Colonic mucosa (tissue), 4 donors: ENCODE data around the gene AUP1. TPM values are rescaled to one million over a fixed set of nuclear protein-coding genes. Genes with fewer than 3 reads are reported as not detected.
A peak's percentile ranks its signal among the peaks of the same experiment; 100 is the strongest.

Experiments used
- DNase-seq: peaks from one replicate; pipeline ENCODE4 v3.0.0-alpha.2; 2020
- H3K27ac ChIP-seq: fragments of 200-600 bp; one replicate; pipeline ENCODE4 v1.8.0; 2021
- H3K27me3 ChIP-seq: fragments of 200-600 bp; one replicate; pipeline ENCODE4 v1.8.0; 2021
- H3K36me3 ChIP-seq: fragments of 200-600 bp; one replicate; pipeline ENCODE4 v1.8.0; 2021
- H3K4me1 ChIP-seq: fragments of 200-600 bp; one replicate; pipeline ENCODE4 v1.8.0; 2021; ENCODE audit warnings: mild to moderate bottlenecking
- H3K4me3 ChIP-seq: fragments of 200-600 bp; one replicate; pipeline ENCODE4 v1.8.0; 2021
- H3K9ac ChIP-seq, 2 donors: one replicate each; pipeline ENCODE4 v1.7.0; 2013; ENCODE audit warnings: control low read depth in 2 of 2, low read depth in 2 of 2, low read length in 2 of 2
- H3K9me3 ChIP-seq: fragments of 200-600 bp; one replicate; pipeline ENCODE4 v1.8.0; 2021
- intact Hi-C: fragments of 100-400 bp; cut with DNase I; formaldehyde crosslinking; loops from one replicate; pipeline ENCODE4 v1.14.1; 2022
- total RNA-seq, 2 donors: library from RNA; stranded (reverse); fragmentation: NEBNext Ultra II Directional in 1 of 2; extraction: Animal tissue kit (Norgen Biotek cat#: 25700) in 1 of 2; gene quantifications; one replicate each; pipeline ENCODE4 v1.2.1, GENCODE V29; 2021
- TF ChIP-seq, protein P1 (sequence below): fragments of 200-600 bp; IDR thresholded peaks from one replicate; pipeline ENCODE4 v1.8.0; 2022; ENCODE audit warnings: antibody characterized with exemption, mild to moderate bottlenecking
- donor health status: healthy.
- donor health status: DM: no; HTN: no; CAD: no.
- donor health status: DM: no; HTN: no; CAD: no.

Gene AUP1
- total RNA-seq, 2 donors from 2014 or later: 107 to 212 TPM

DNA sequence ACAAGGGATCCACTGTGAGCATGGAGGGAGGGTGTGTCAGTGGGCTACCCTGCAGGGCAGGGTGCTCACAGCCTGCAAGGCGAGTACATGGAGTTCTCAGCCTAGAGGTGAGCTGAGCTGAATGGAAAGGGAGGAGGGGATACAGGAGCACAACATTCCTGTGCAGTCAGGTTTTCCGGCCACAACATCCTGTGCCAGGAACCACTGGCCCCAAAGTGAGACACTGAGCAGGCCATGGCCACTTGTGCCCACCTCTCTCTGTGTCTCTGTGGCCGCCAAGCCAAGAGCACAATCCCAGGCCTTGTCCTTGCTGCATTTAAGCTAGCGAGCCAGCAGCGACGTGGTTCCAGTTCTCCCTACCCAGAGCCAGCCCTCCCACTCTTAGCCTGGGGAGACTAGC is 31.1 kb upstream of the AUP1 start:
- no peak for DNase-seq
- H3K27ac ChIP-seq: no peak overlapping the region
- no peaks in the 10 kb centered on the region for H3K36me3 ChIP-seq
- TF ChIP-seq, protein P1, sequence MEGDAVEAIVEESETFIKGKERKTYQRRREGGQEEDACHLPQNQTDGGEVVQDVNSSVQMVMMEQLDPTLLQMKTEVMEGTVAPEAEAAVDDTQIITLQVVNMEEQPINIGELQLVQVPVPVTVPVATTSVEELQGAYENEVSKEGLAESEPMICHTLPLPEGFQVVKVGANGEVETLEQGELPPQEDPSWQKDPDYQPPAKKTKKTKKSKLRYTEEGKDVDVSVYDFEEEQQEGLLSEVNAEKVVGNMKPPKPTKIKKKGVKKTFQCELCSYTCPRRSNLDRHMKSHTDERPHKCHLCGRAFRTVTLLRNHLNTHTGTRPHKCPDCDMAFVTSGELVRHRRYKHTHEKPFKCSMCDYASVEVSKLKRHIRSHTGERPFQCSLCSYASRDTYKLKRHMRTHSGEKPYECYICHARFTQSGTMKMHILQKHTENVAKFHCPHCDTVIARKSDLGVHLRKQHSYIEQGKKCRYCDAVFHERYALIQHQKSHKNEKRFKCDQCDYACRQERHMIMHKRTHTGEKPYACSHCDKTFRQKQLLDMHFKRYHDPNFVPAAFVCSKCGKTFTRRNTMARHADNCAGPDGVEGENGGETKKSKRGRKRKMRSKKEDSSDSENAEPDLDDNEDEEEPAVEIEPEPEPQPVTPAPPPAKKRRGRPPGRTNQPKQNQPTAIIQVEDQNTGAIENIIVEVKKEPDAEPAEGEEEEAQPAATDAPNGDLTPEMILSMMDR: no peak
- no peaks in the 10 kb centered on the region for H3K27me3 ChIP-seq
- H3K9me3 ChIP-seq: no peaks in the 10 kb centered on the region
- no peak overlapping the region for H3K9ac ChIP-seq
- H3K4me1 ChIP-seq: no peaks in the 10 kb centered on the region
- H3K4me3 ChIP-seq: no peak overlapping the region
- intact Hi-C loops: no loop called here

- DNase-seq: peak; percentile 27
- H3K27me3 ChIP-seq: no peaks in the 10 kb centered on the region
- H3K27ac ChIP-seq: no peak overlapping the region
- no peak overlapping the region for H3K9ac ChIP-seq
- H3K4me3 ChIP-seq: no peak overlapping the region
- H3K4me1 ChIP-seq: no peaks in the 10 kb centered on the region
- no peaks in the 10 kb centered on the region for H3K36me3 ChIP-seq
- TF ChIP-seq, protein P1: no peak
- H3K9me3 ChIP-seq: no peaks in the 10 kb centered on the region
- intact Hi-C loops: no loop called here
These were observed 30.4 kb upstream of the AUP1 start for GRCh38 chr2:74559912-74560311.

GRCh38 chr2:74558284-74559230 is 29.1 kb upstream of the AUP1 start:
- Histone ChIP-seq H3K4me3 (no peak overlapping the region), H3K4me1 (no peaks in the 10 kb centered on the region), H3K36me3 (no peaks in the 10 kb centered on the region), H3K9me3 (no peaks in the 10 kb centered on the region), H3K27me3 (no peaks in the 10 kb centered on the region), H3K9ac (peak overlapping the region in 1 of 2 donors; percentile 27), H3K27ac (peak overlapping the region; percentile 40)
- intact Hi-C loops: no loop called here
- TF ChIP-seq, protein P1: no peak
- DNase-seq: no peak

DNA sequence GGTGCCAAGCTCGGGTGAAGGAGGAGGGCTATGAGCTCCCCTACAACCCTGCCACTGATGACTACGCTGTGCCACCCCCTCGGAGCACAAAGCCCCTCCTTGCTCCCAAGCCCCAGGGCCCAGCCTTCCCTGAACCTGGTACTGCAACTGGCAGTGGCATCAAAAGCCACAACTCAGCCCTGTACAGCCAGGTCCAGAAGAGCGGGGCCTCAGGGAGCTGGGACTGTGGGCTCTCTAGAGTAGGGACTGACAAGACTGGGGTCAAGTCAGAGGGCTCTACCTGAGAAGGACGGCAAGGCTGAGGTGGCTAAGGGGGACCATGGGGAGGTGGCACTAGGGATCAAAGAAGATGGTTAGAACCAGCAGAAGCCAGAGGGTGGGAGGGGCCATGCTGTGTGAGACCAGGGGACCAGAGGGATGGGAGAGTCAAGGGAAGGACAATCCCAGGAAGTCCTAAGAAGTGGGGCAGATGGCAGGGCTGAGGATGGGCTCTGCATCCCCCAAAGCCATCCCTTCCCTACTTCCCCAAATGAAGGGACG is 27.4 kb upstream of the AUP1 start:
- Histone ChIP-seq H3K4me3 (no peak overlapping the region), H3K4me1 (no peaks in the 10 kb centered on the region), H3K36me3 (no peaks in the 10 kb centered on the region), H3K27ac (no peak overlapping the region), H3K9me3 (no peaks in the 10 kb centered on the region), H3K27me3 (no peaks in the 10 kb centered on the region), H3K9ac (no peak overlapping the region)
- DNase-seq: no peak
- intact Hi-C loops: no loop called here
- TF ChIP-seq, protein P1: no peak

- Histone ChIP-seq H3K9ac (peak overlapping the region in 1 of 2 donors; percentile 6), H3K36me3 (no peaks in the 10 kb centered on the region), H3K9me3 (no peaks in the 10 kb centered on the region), H3K27me3 (no peaks in the 10 kb centered on the region), H3K4me1 (no peaks in the 10 kb centered on the region), H3K4me3 (no peak overlapping the region), H3K27ac (no peak overlapping the region)
- TF ChIP-seq, protein P1: no peak
- no peak for DNase-seq
- intact Hi-C loops: no loop called here
These were observed 26.7 kb upstream of the AUP1 start for GRCh38 chr2:74556159-74556558.
